ENCODE data around the gene CMKLR1. TPM values are rescaled to one million over a fixed set of nuclear protein-coding genes. Genes with fewer than 3 reads are reported as not detected.

The CMKLR1 gene
- total RNA-seq, 1 experiment from 2014 or later: 0.15 TPM

GRCh38 chr12:108247130-108247529 is 92.0 kb downstream of the CMKLR1 start (continued):
- no peak for TF ChIP-seq REST (IDR thresholded peaks at IDR 0.05; ENCODE audit: low read depth)
- TF ChIP-seq YY1 (IDR thresholded peaks at IDR 0.05; ENCODE audit: extremely low read depth, insufficient replicate concordance, low read depth, low read length): no peak
- TF ChIP-seq SIN3A (IDR thresholded peaks at IDR 0.05; ENCODE audit: low read depth): no peak
- TF ChIP-seq SRF (IDR thresholded peaks at IDR 0.05; ENCODE audit: low read depth): no peak
- TF ChIP-seq SP1 (IDR thresholded peaks at IDR 0.05; ENCODE audit: low read depth): no peak
- TF ChIP-seq EZH2 (IDR thresholded peaks at IDR 0.05): no peak

GRCh38 chr12:108241986-108242703 is 97.0 kb downstream of the CMKLR1 start:
- H3K9me3 ChIP-seq (ENCODE audit: control insufficient read depth in 1 of 2, insufficient read depth in 1 of 2, low read depth in 1 of 2, low read length in 2 of 2): no peaks in the 10 kb centered on the region
- no TSS peak for BruUV-seq (replicated peaks)
- ATAC-seq: no peak
- peaks cover 41% of the 10 kb centered on the region for H3K27me3 ChIP-seq (ENCODE audit: insufficient read depth, low read length)
- ChIA-PET RAD21 (ENCODE audit: low non-redundant PET in 1 of 2, low total read pairs in 2 of 2, uncharacterized antibody in 2 of 2, unreplicated experiment in 2 of 2) (no interaction called here), POLR2A (no interaction called here), CTCF (no interaction called here)
- no peaks in the 10 kb centered on the region for H4K20me1 ChIP-seq (ENCODE audit: insufficient read depth)
- intact Hi-C loops (cut with micrococcal nuclease): no loop called here
- H3K36me3 ChIP-seq (ENCODE audit: control insufficient read depth in 1 of 2, insufficient read depth in 2 of 2, low read length in 2 of 2): no peaks in the 10 kb centered on the region
- H3K4me3 ChIP-seq (replicated peaks in 1 of 2; ENCODE audit: low read depth in 1 of 2, low read length in 2 of 2): no peak overlapping the region
- H3K27ac ChIP-seq (ENCODE audit: low read depth, low read length): no peak overlapping the region
- no peak overlapping the region for H3K4me2 ChIP-seq (ENCODE audit: low read length)
- no peak for DNase-seq (ENCODE audit: low read depth, low spot score)
- H3K4me1 ChIP-seq (ENCODE audit: control insufficient read depth in 1 of 2, insufficient read depth in 2 of 2, low read length in 2 of 2): no peaks in the 10 kb centered on the region
- H3K9me2 ChIP-seq (ENCODE audit: insufficient read depth): no peaks in the 10 kb centered on the region
- no peak overlapping the region for H3K9ac ChIP-seq (ENCODE audit: low read length)
- H2AFZ ChIP-seq (ENCODE audit: low read depth, low read length, poor library complexity, severe bottlenecking): no peak overlapping the region
- TF ChIP-seq FOSL1 (IDR thresholded peaks at IDR 0.05; ENCODE audit: low read depth) (no peak), YY1 (IDR thresholded peaks at IDR 0.05; ENCODE audit: extremely low read depth, insufficient replicate concordance, low read depth, low read length) (no peak), EZH2phosphoT487 (IDR thresholded peaks at IDR 0.05; ENCODE audit: borderline replicate concordance) (no peak), POLR2AphosphoS5 (IDR thresholded peaks at IDR 0.05; ENCODE audit: low read depth, low read length) (no peak)
- H3K79me2 ChIP-seq (ENCODE audit: insufficient read depth, low read length): no peaks in the 10 kb centered on the region
